Left kidney (tissue), 8 donors: Measurements from ENCODE around the gene KIF19. TPM values are rescaled to one million over a fixed set of nuclear protein-coding genes. Genes with fewer than 3 reads are reported as not detected.
"Not testable (repeated sequence)": the region's sequence is repeated elsewhere in the genome, so short reads cannot be mapped to it uniquely, and the experiment has no call there.

Source experiments
- DNase-seq: peaks from one replicate; pipeline ENCODE4 v3.0.0-alpha.2; 2013
- long read RNA-seq, 8 donors: transcript quantifications; one replicate each; lab custom pipeline, GENCODE V29; 2026
- polyA plus RNA-seq: library from polyadenylated mRNA; unstranded; fragments of 120-200 nt; gene quantifications from one replicate; pipeline ENCODE4 v1.2.1, GENCODE V29; 2013; ENCODE audit not compliant: insufficient read length

Gene KIF19
- polyA plus RNA-seq: 0.86 TPM
- long read RNA-seq, donor 1: 0 reads
- long read RNA-seq, donor 2: 0 reads
- long read RNA-seq, donor 3: 0 reads
- long read RNA-seq, donor 4: 0 reads
- long read RNA-seq, donor 5: 0 reads
- long read RNA-seq, donor 6: 0 reads
- long read RNA-seq, donor 7: 0 reads
- long read RNA-seq, donor 8: 0 reads

- DNase-seq: peak; percentile 46
Observed at GRCh38 chr17:74325743-74326379, at the start of gene KIF19. KIF19 (plus strand) TSS chr17:74326226; CDS start chr17:74326350, 124 bp downstream.

- DNase-seq: no peak
Observed at GRCh38 chr17:74276541-74277009, 49.5 kb upstream of the KIF19 start.

- DNase-seq: no peak
Observed at GRCh38 chr17:74277935-74278334, 48.1 kb upstream of the KIF19 start.

- not testable (repeated sequence) for DNase-seq
Observed at GRCh38 chr17:74279617-74280016, 46.4 kb upstream of the KIF19 start.

GRCh38 chr17:74280093-74280513 is 45.9 kb upstream of the KIF19 start:
- DNase-seq: no peak

GRCh38 chr17:74281799-74282198 is 44.2 kb upstream of the KIF19 start:
- no peak for DNase-seq

- not testable (repeated sequence) for DNase-seq
Observed at GRCh38 chr17:74282274-74282586, 43.8 kb upstream of the KIF19 start.

GRCh38 chr17:74282587-74283370 is 43.2 kb upstream of the KIF19 start:
- no peak for DNase-seq

GRCh38 chr17:74283371-74283673 is 42.7 kb upstream of the KIF19 start:
- no peak for DNase-seq

- DNase-seq: no peak
Observed at GRCh38 chr17:74287031-74287602, 38.9 kb upstream of the KIF19 start.

GRCh38 chr17:74288785-74289184 is 37.2 kb upstream of the KIF19 start:
- no peak for DNase-seq

- DNase-seq: no peak
Observed at GRCh38 chr17:74289688-74290087, 36.3 kb upstream of the KIF19 start.

GRCh38 chr17:74290340-74290739 is 35.7 kb upstream of the KIF19 start:
- no peak for DNase-seq

GRCh38 chr17:74292495-74292894 is 33.5 kb upstream of the KIF19 start:
- no peak for DNase-seq

- DNase-seq: no peak
Observed at GRCh38 chr17:74295625-74296547, 30.1 kb upstream of the KIF19 start.

GRCh38 chr17:74296548-74296936 is 29.5 kb upstream of the KIF19 start:
- DNase-seq: peak; percentile 57

GRCh38 chr17:74297941-74298340 is 28.1 kb upstream of the KIF19 start:
- DNase-seq: no peak

GRCh38 chr17:74298778-74299177 is 27.2 kb upstream of the KIF19 start:
- DNase-seq: no peak

- no peak for DNase-seq
Observed at GRCh38 chr17:74299226-74300009, 26.6 kb upstream of the KIF19 start.

GRCh38 chr17:74303305-74303704 is 22.7 kb upstream of the KIF19 start:
- no peak for DNase-seq

- DNase-seq: no peak
Observed at GRCh38 chr17:74304184-74304583, 21.8 kb upstream of the KIF19 start.
